ENCODE results near the gene DBR1.

Gene DBR1

DNA sequence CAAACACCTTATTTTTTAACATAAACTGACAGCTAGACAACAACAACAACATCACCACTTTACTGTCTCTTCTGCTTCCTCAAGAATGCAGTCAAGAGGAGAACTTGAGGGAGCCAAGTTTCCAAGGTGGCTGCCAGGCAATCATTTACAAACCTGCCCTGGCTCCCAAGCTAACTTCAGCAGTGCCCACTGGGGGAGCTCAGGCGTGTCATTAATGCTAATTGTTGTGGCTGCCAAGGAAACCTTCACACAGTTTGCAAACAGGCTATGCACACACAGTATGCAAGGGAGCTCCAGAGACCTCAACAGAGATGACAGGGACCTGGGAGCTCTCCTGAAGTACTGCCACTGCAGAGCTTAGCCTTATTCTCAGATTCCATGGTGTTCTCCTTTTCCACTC, 61.4 kb downstream of the DBR1 start:
- no peaks in the 10 kb centered on the region for H4K20me1 ChIP-seq (ENCODE audit: insufficient read depth, low read length)
- no peak overlapping the region for H3K4me2 ChIP-seq (ENCODE audit: low read length)
- no peak overlapping the region for H3K4me3 ChIP-seq (ENCODE audit: low read length)
- peaks cover 8% of the 10 kb centered on the region for H3K27me3 ChIP-seq (ENCODE audit: low read depth, low read length)
- H3K9ac ChIP-seq (ENCODE audit: low read length), result no peak overlapping the region
- H3K9me3 ChIP-seq (ENCODE audit: insufficient read depth, low read length), result no peaks in the 10 kb centered on the region
- no peaks in the 10 kb centered on the region for H3K36me3 ChIP-seq (replicated peaks; ENCODE audit: low read depth, low read length)
- H3K27ac ChIP-seq (ENCODE audit: low read length), result no peak overlapping the region
- no peaks in the 10 kb centered on the region for H3K4me1 ChIP-seq (ENCODE audit: low read length)
- no peaks in the 10 kb centered on the region for H3K79me2 ChIP-seq (ENCODE audit: low read length)
- TF ChIP-seq, protein P1, sequence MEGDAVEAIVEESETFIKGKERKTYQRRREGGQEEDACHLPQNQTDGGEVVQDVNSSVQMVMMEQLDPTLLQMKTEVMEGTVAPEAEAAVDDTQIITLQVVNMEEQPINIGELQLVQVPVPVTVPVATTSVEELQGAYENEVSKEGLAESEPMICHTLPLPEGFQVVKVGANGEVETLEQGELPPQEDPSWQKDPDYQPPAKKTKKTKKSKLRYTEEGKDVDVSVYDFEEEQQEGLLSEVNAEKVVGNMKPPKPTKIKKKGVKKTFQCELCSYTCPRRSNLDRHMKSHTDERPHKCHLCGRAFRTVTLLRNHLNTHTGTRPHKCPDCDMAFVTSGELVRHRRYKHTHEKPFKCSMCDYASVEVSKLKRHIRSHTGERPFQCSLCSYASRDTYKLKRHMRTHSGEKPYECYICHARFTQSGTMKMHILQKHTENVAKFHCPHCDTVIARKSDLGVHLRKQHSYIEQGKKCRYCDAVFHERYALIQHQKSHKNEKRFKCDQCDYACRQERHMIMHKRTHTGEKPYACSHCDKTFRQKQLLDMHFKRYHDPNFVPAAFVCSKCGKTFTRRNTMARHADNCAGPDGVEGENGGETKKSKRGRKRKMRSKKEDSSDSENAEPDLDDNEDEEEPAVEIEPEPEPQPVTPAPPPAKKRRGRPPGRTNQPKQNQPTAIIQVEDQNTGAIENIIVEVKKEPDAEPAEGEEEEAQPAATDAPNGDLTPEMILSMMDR (IDR thresholded peaks at IDR 0.05; ENCODE audit: low read depth, low read length), result no peak
- no peak for TF ChIP-seq EZH2phosphoT487 (IDR thresholded peaks at IDR 0.05; ENCODE audit: low read depth)
- no peak overlapping the region for H2AFZ ChIP-seq (ENCODE audit: low read depth, low read length)

DNA sequence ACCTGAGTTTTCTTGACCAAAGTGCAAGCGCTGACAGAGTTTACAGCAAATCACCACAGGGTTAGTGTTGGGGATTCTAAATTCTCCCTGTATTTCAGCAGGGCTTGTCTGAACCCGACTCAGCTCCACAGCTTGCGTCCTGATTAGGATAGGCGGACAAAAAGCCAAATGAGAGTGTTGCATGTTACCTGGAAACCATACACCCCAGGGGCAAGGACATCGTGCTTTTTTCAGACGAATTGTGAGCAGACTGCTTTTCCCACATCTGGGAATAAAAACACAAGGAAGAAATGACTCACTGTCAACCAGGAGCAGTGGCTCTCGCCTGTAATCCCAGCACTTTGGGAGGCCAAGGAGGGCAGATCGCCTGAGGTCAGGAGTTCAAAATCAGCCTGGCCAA, 62.4 kb downstream of the DBR1 start:
- H3K4me1 ChIP-seq (ENCODE audit: low read length), result no peaks in the 10 kb centered on the region
- H3K27ac ChIP-seq (ENCODE audit: low read length), result no peak overlapping the region
- peaks cover 8% of the 10 kb centered on the region for H3K27me3 ChIP-seq (ENCODE audit: low read depth, low read length)
- no peaks in the 10 kb centered on the region for H3K9me3 ChIP-seq (ENCODE audit: insufficient read depth, low read length)
- no peaks in the 10 kb centered on the region for H3K79me2 ChIP-seq (ENCODE audit: low read length)
- H3K4me3 ChIP-seq (ENCODE audit: low read length), result no peak overlapping the region
- TF ChIP-seq EZH2phosphoT487 (IDR thresholded peaks at IDR 0.05; ENCODE audit: low read depth), result no peak
- no peak overlapping the region for H2AFZ ChIP-seq (ENCODE audit: low read depth, low read length)
- H3K36me3 ChIP-seq (replicated peaks; ENCODE audit: low read depth, low read length), result no peaks in the 10 kb centered on the region
- no peak overlapping the region for H3K4me2 ChIP-seq (ENCODE audit: low read length)
- H3K9ac ChIP-seq (ENCODE audit: low read length), result no peak overlapping the region
- no peaks in the 10 kb centered on the region for H4K20me1 ChIP-seq (ENCODE audit: insufficient read depth, low read length)
